ENCODE data around the gene DZIP3.

DNA sequence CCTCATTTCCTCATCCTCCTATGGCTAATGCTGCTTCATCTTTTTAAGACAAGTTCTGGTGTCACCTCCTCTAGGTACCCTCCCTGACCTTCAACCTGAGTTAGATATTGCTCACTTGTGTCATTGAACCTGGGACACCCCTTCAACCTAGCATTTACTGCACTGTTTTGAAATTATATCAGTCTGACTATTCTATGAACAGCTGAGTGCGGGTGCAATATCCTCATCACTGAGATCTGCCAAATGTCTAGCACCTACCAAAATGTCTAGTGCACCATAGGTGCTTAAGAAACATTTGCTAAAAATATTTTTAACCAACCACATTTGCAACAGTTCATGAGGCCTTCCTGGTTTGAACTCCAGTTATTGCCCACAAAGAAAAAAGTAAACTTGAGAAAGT is 133.2 kb downstream of the DZIP3 start:
- no peak for TF ChIP-seq POLR2A (IDR thresholded peaks at IDR 0.05; ENCODE audit: extremely low read depth, insufficient read length)
- TF ChIP-seq, protein P1, sequence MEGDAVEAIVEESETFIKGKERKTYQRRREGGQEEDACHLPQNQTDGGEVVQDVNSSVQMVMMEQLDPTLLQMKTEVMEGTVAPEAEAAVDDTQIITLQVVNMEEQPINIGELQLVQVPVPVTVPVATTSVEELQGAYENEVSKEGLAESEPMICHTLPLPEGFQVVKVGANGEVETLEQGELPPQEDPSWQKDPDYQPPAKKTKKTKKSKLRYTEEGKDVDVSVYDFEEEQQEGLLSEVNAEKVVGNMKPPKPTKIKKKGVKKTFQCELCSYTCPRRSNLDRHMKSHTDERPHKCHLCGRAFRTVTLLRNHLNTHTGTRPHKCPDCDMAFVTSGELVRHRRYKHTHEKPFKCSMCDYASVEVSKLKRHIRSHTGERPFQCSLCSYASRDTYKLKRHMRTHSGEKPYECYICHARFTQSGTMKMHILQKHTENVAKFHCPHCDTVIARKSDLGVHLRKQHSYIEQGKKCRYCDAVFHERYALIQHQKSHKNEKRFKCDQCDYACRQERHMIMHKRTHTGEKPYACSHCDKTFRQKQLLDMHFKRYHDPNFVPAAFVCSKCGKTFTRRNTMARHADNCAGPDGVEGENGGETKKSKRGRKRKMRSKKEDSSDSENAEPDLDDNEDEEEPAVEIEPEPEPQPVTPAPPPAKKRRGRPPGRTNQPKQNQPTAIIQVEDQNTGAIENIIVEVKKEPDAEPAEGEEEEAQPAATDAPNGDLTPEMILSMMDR (IDR thresholded peaks at IDR 0.05; ENCODE audit: low read depth, low read length) = no peak
- TF ChIP-seq, protein P2, sequence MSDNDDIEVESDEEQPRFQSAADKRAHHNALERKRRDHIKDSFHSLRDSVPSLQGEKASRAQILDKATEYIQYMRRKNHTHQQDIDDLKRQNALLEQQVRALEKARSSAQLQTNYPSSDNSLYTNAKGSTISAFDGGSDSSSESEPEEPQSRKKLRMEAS (IDR thresholded peaks at IDR 0.05; ENCODE audit: low read depth, low read length) = no peak
